Muscle layer of duodenum (tissue), 2 donors: ENCODE results near the gene HES1.

Experiments
- H3K27ac ChIP-seq: one replicate; pipeline ENCODE4 v1.7.0; 2013; ENCODE audit warnings: mild to moderate bottlenecking, low read length
- H3K27me3 ChIP-seq: one replicate; pipeline ENCODE4 v1.7.0; 2013; ENCODE audit warnings: low read depth, mild to moderate bottlenecking, control low read depth, low read length
- H3K36me3 ChIP-seq, 2 donors: one replicate each; pipeline ENCODE4 v1.7.0; 2013; ENCODE audit warnings: low read length in 2 of 2, control low read depth in 1 of 2, mild to moderate bottlenecking in 1 of 2; ENCODE audit not compliant: insufficient read depth in 2 of 2, control insufficient read depth in 1 of 2
- H3K4me1 ChIP-seq, 2 donors: one replicate each; pipeline ENCODE4 v1.7.0; 2013; ENCODE audit warnings: low read length in 2 of 2, mild to moderate bottlenecking in 2 of 2, control low read depth in 1 of 2, moderate library complexity in 1 of 2; ENCODE audit not compliant: insufficient read depth in 2 of 2, control insufficient read depth in 1 of 2
- H3K4me3 ChIP-seq, 2 donors: one replicate each; pipeline ENCODE4 v1.7.0; 2013; ENCODE audit warnings: low read length in 2 of 2, low read depth in 1 of 2, mild to moderate bottlenecking in 1 of 2
- H3K9me3 ChIP-seq, 2 donors: one replicate each; pipeline ENCODE4 v1.7.0; 2013; ENCODE audit warnings: low read length in 2 of 2, control low read depth in 1 of 2, mild to moderate bottlenecking in 1 of 2; ENCODE audit not compliant: control insufficient read depth in 1 of 2
- donor health status: healthy.

HES1 gene

DNA sequence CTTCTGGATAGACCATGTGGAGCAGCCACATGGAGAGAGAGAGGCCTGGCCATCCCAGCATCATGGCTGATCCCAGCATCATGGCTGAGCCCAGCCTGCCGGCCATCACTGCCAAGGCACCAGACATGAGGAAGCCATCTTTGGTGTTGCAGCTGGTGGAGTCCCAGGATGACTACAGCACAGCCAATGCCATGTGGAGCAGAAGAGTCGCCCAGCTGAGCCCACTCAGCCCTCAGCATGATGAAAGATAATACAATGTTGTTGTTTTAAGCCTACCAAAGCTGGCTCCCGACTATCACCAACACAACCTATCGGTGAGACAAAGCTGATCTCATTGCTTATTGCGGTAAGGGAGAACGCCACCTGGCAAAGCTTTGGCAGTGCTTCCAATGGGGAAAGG, 18.4 kb downstream of the HES1 start:
- H3K4me1 ChIP-seq: no peaks in the 10 kb centered on the region
- peaks cover 3 to 8% of the 10 kb centered on the region in 2 donors for H3K9me3 ChIP-seq
- no peaks in the 10 kb centered on the region for H3K27me3 ChIP-seq
- H3K36me3 ChIP-seq: no peaks in the 10 kb centered on the region
- H3K27ac ChIP-seq: no peak overlapping the region
- no peak overlapping the region for H3K4me3 ChIP-seq

DNA sequence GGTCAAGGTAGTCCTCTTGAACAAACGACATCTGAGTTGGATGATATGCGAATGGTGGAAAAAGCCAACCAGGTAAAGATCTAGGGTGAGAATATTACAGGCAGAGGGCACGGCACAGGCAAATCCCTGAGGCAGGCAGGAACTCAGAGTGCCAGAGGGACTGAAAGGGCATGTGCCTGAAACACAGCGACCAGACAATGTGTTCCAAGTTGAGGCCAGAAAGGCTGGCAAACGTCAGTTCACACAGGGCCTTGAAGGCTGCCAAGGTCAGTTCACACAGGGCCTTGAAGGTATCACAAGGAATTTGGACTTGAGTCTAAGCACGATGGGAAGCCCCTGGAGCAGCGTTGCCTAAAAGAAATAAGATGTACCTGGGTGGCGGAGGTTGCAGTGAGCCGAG, 20.1 kb downstream of the HES1 start:
- Histone ChIP-seq H3K27me3 (no peaks in the 10 kb centered on the region), H3K4me1 (no peaks in the 10 kb centered on the region), H3K36me3 (no peaks in the 10 kb centered on the region), H3K4me3 (no peak overlapping the region), H3K27ac (no peak overlapping the region), H3K9me3 (peaks cover 3 to 8% of the 10 kb centered on the region in 2 donors)

DNA sequence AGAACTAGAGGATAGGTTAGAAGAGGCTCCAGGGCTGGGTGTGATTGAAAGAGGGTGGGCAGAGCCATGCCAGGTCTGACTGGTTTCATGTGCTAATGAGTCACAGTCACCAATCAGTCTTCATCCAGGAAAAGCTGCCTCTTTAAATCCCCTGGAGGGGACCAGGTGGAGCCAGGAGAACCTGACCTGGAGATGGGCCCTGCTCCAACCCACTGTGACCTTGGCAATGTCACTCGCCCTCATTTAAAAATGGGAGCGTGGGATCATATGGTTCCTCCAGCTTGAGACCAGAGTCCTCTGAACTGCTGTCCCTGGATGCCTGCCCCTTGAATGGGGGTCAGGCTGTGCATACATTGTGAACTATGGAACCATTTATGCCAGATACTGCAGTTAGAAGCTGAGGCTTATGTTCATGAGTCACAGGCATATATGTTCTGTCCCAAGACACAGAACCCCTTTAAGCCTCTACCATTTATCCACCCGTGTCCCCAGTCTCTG, 23.0 kb downstream of the HES1 start:
- Histone ChIP-seq H3K36me3 (no peaks in the 10 kb centered on the region), H3K9me3 (peaks cover 3 to 6% of the 10 kb centered on the region in 2 donors), H3K4me3 (no peak overlapping the region), H3K4me1 (no peaks in the 10 kb centered on the region), H3K27me3 (peaks cover 5% of the 10 kb centered on the region), H3K27ac (no peak overlapping the region)

GRCh38 chr3:194160158-194160557, 24.2 kb downstream of the HES1 start:
- H3K9me3 ChIP-seq: no peaks in the 10 kb centered on the region
- H3K4me1 ChIP-seq: no peaks in the 10 kb centered on the region
- peaks cover 5% of the 10 kb centered on the region for H3K27me3 ChIP-seq
- no peaks in the 10 kb centered on the region for H3K36me3 ChIP-seq
- H3K4me3 ChIP-seq: no peak overlapping the region
- no peak overlapping the region for H3K27ac ChIP-seq

DNA sequence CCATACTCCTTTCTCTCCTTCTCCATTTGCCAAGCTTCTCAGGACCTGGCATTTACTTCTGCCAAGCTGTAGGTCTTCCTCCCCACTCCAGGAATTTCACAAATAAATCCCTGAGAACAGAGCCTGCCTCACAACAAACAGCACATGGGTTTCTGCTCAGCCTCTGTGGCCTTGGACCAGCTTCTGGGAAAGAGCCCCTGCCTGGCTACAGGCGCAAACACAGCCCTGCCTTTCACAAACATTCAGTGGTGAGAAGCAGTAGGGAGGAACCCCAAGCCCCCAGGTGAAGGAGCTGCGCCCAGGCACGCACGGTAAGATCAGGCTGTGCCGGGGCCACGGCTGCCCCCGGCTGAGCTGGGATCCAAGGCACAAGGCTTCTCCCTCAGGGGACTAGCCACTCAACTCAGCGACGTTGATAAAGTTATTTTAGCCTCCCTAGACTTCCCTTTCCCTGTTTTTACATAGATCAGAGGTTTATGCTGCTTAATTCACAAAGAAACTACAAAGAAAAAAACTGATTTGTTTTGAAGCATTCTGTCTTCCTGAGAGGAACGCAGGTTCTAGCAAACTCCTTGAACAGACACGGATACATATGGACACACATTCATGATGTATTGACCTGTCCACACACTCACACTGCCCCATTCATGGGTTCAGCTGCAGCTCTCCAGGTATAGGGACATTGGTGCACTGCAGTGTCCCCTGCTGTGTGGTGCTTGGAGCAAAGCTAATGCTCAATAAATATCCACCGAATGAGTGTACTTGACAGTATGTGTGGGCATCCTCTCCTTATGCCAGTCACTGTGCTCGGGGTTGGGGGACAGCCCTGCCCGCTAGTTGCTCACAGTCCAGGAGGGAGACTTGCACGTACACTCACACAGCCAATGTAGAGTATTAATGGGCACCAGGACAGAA, 25.4 kb downstream of the HES1 start:
- no peak overlapping the region for H3K27ac ChIP-seq

DNA sequence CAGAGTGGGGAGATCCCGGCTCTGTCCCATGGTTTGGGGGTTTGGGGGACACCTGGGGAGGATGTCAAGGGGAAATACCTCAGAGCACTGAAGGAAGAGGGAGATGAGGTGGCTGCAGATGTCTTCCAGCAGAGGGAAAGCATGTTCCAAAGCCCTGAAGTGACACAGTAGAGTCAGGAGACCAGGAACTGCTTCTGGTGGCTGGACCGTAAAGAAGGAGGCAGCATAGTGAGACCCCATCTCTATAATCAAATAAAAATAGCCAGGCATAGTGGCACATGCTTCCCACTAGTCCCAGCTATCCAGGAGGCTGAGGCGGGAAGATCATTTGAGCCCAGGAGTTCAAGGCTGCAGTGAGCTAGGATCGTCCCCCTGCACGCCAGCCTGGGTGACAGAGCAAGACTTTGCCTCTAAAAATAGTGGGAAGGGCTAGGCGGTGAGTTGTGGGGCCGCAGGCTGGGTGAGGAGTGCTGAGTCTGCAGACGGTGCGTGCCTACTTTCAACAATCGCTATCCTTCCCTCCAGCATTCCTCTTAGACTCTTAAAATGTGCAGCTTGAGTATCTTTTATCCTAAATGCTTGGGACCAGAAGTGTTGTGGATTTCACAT, 26.2 kb downstream of the HES1 start:
- Histone ChIP-seq H3K9me3 (no peaks in the 10 kb centered on the region), H3K4me3 (no peak overlapping the region), H3K36me3 (no peaks in the 10 kb centered on the region), H3K27ac (no peak overlapping the region), H3K27me3 (peaks cover 5% of the 10 kb centered on the region), H3K4me1 (peaks cover 0 to 10% of the 10 kb centered on the region in 2 donors)

More for the DNA sequence above, 25.4 kb downstream of the HES1 start:
- Histone ChIP-seq H3K4me1 (peaks cover 0 to 4% of the 10 kb centered on the region in 2 donors), H3K27me3 (peaks cover 5% of the 10 kb centered on the region), H3K36me3 (no peaks in the 10 kb centered on the region), H3K9me3 (no peaks in the 10 kb centered on the region), H3K4me3 (no peak overlapping the region)

GRCh38 chr3:194162817-194163584, 27.1 kb downstream of the HES1 start:
- Histone ChIP-seq H3K36me3 (no peaks in the 10 kb centered on the region), H3K9me3 (no peaks in the 10 kb centered on the region), H3K4me3 (no peak overlapping the region), H3K27ac (no peak overlapping the region), H3K4me1 (peaks cover 0 to 10% of the 10 kb centered on the region in 2 donors), H3K27me3 (peaks cover 5% of the 10 kb centered on the region)

- Histone ChIP-seq H3K27me3 (peaks cover 5% of the 10 kb centered on the region), H3K4me3 (no peak overlapping the region), H3K27ac (no peak overlapping the region), H3K4me1 (peaks cover 0 to 10% of the 10 kb centered on the region in 2 donors), H3K9me3 (no peaks in the 10 kb centered on the region), H3K36me3 (no peaks in the 10 kb centered on the region)
These were observed 27.7 kb downstream of the HES1 start for GRCh38 chr3:194163697-194164096.

GRCh38 chr3:194164861-194165260, 28.9 kb downstream of the HES1 start:
- Histone ChIP-seq H3K9me3 (no peaks in the 10 kb centered on the region), H3K4me3 (no peak overlapping the region), H3K36me3 (no peaks in the 10 kb centered on the region), H3K27ac (no peak overlapping the region), H3K27me3 (peaks cover 5% of the 10 kb centered on the region), H3K4me1 (peaks cover 0 to 10% of the 10 kb centered on the region in 2 donors)

- Histone ChIP-seq H3K27ac (no peak overlapping the region), H3K4me1 (peaks cover 0 to 10% of the 10 kb centered on the region in 2 donors), H3K4me3 (no peak overlapping the region), H3K36me3 (no peaks in the 10 kb centered on the region), H3K27me3 (peaks cover 5% of the 10 kb centered on the region), H3K9me3 (no peaks in the 10 kb centered on the region)
These were observed 29.5 kb downstream of the HES1 start for GRCh38 chr3:194165271-194166018.
